ENCODE data around the gene SLC5A10.
"Not testable (repeated sequence)": the region's sequence is repeated elsewhere in the genome, so short reads cannot be mapped to it uniquely, and the experiment has no call there.

SLC5A10 gene

DNA sequence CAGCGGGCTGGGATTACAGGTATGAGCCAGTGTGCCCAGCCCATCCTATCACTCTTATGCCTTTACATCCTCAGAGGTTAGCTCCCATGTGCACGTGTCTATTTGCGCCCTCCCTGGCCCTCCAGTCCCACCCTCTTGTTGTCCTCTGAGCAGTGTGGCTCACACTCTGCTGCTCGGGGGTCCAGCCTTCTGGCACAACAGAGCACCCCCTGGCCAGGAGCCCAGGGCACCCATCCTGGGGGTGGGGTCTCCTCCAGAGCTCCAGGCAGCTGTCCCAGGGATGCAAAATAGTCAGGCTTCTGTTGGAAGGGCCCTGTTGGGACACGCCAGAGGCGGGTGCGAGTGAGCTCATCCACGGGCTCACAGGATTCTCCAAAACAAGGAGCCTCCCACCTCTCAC lies 64.3 kb downstream of the SLC5A10 start:
- in situ Hi-C loops (cut with MboI; ENCODE audit: low sequenced_read_pairs): no loop called here

DNA sequence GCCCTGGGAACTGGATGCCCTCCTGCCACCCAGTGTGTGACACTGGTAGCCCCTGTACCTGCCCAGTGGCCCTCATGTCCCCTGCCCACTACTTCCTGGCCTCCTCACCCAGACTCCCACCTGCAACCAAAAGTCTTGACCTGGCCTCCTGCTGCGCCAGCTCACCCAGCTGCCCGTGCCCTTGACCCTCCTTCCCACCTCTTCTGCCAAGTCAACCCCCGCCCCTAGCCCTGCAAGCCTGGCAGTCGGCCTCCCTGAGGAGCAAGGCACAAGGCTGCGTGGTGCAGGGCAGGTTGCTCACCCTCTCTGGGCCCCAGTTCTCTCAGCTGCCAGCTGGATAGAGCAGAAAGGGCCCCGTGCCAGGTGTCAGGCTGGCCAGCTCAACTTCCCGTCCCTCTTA lies 64.9 kb downstream of the SLC5A10 start:
- in situ Hi-C loops (cut with MboI; ENCODE audit: low sequenced_read_pairs): no loop called here

DNA sequence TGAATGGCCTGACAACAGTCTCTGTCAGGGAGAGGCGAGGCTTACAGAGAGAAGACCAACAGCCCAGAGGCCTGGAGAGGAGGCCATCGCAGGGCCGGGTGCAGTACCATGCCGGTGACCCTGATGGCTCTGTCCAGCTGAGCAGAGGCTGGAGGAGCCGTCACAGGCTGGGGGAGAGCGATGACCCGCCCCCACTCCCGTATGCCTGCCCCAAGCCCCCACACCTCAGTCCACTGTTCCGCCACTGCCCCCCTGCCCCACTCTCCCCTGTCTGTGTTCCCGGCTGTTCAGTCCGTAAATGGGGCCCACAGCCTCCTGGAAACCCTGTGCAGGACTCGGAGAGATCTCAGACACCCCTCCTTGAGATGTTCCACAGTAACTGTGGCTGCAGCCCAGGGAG lies 65.4 kb downstream of the SLC5A10 start:
- in situ Hi-C loops (cut with MboI; ENCODE audit: low sequenced_read_pairs): no loop called here

DNA sequence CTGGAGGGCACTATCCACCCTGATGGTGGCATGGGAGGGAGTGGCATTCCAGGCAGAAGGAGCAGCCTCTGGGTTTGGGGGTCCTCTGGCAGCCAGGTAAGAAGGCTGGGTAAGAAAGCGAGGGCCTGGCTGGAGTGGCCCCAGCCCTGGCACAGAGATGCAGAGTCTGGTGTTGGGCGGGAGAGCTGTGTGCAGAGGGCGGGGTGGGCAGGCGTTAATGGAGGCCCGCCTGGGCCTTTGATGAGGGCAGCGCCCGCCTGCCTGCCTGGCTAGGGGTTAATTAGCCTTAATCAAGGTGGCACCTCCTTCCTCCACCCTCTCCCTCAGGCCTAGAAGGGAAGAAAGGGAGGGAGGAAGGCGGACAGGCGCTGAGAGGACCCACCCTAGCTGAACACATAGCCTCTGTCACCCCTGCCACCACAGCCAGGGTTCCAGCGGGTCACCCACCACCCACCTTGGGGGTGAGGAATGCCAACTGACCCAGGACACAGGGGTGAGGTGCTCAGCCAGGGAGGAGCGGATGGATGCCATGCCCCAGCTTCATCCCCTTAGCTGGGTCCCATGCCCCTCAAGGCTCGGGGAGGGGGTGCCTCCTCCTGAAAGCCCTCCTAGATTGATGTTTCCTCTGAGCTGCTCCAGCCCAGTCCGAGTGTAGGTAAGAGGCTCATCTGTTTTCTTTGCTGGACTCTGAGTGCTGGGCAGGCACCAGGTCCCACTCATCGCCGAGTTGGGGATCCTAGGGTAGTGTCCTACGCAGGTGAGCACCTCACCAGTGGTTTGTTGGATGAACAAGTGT lies 66.0 kb downstream of the SLC5A10 start:
- in situ Hi-C loops (cut with MboI; ENCODE audit: low sequenced_read_pairs): no loop called here

DNA sequence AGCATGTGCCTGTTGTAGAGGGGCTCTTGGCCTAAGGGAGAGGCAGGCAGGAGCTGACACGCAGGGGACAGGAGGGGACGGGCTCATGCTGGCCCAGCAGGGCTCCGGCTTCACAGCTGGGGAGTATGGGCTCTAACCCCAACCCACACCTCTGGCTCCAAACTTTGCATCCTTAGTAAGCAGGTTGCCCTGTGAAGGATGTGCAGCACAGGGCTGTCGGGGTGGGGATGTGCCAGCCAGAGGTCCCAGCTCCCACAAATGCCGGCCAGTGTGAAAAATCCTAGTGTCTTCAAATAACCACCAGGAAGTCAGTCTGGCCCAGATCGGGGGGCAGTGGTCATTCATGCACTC lies 66.6 kb downstream of the SLC5A10 start:
- in situ Hi-C loops (cut with MboI; ENCODE audit: low sequenced_read_pairs): no loop called here

DNA sequence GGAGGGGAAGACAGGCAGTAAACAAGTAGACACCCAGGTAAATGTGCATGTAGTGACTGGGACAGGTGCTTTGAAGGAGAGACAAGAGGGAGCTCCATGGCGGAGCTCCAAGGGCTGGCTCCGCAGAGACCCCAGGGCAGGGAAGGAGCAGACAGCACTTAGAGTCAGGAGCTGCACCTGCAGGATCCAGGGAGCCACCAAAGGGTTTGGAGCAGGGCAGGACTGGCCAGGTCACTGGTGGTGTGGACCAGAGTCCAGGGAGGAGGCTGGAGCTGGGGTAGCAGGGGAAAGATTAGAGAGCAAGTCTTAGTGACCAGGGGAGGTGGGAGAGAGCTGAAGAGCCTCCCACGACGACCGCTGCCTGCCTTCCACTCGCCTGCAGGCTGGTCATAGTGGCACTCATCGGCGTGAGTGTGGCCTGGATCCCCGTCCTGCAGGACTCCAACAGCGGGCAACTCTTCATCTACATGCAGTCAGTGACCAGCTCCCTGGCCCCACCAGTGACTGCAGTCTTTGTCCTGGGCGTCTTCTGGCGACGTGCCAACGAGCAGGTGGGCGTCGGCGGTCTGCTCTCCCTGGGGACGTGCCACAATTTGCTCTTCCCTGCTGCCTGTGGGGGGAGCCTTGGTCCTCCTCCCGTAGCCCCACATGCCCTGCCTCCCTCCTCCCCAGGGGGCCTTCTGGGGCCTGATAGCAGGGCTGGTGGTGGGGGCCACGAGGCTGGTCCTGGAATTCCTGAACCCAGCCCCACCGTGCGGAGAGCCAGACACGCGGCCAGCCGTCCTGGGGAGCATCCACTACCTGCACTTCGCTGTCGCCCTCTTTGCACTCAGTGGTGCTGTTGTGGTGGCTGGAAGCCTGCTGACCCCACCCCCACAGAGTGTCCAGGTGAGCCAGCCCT lies 67.3 kb downstream of the SLC5A10 start:
- in situ Hi-C loops (cut with MboI; ENCODE audit: low sequenced_read_pairs): no loop called here

DNA sequence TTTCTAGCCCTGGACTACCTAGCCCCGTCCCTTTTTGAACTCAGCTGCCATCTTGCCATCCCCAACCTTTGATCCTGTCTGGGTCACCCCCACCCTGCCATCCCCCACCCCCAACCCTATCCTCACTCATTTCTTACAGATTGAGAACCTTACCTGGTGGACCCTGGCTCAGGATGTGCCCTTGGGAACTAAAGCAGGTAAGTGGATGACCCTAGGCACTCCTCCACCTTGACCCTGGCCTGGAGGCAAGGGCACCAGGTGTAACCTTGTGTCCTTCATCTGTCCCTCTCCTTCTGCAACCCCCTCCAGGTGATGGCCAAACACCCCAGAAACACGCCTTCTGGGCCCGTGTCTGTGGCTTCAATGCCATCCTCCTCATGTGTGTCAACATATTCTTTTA lies 68.1 kb downstream of the SLC5A10 start:
- in situ Hi-C loops (cut with MboI; ENCODE audit: low sequenced_read_pairs): no loop called here

DNA sequence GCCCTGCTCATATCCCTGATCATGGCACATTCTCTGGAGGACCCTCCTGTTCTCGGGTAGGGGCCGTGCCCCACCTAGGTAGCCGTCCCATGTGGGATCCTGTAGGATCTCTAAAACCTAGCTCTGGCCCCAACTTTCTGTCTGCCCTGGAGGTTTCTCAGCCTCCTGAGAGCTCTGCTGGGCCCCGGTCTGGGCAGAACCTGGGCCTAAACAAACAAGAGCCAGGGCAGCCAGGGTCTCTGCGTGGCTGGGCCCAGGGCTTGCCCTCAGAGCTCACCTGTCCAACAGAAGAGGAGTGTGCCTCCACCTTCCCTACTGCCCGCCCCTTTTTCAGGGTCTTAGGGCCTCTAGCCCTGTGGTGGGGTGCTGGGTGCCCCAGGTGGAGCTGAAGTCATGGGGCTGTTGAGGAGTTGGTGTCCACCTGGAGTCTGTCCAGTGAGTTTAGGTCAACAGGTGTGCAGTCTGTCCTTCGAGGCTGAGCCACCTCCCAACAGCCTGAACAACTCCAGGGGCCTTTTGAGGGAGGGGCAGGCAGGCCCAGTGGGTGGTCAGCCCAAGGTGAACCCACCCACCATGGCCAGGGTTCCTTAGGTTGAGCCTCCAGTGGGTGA lies 69.2 kb downstream of the SLC5A10 start:
- in situ Hi-C loops (cut with MboI; ENCODE audit: low sequenced_read_pairs): not testable (repeated sequence)

DNA sequence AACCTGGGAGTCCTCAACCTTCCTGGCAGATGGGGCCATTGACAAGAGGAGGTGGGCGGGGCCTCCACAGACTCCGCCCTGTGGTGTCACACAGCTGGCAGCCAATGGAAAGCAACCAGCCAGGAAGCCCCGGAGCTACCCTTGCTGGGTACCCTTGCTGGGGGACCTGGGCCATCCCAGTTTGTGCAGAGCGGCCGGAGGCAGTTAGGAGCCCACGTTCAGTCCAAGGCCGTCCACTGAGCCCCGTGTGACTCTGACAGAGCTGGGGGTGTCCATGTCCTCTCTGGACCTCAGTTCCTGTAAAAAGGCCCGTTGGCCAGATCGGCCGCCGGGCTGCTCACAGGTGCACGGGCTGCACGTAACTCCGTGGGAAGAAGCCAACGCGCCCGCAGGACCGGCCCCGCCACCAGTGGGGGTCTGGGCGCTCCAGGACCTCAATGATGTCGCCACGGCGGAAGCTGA lies 69.7 kb downstream of the SLC5A10 start:
- in situ Hi-C loops (cut with MboI; ENCODE audit: low sequenced_read_pairs): no loop called here

DNA sequence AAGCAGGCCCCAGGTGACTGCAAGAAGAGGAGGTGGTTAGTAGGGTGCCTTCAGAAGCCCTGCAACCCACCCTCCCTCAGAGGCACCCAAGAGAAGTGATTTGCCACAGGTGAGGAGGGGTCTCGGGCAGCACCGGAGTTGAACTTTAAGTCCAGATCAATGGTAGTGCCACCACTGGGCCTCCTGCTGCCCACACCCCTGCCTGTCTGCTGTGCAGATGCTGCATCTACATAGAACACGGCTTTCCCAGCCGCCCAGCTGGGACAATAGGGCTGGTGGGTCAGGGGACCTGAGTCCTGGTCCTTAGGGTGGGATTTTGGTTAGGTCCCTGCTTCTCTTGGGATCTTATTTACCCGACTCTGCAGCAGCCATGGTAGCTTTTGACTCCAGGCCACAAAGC lies 70.2 kb downstream of the SLC5A10 start:
- in situ Hi-C loops (cut with MboI; ENCODE audit: low sequenced_read_pairs): no loop called here

DNA sequence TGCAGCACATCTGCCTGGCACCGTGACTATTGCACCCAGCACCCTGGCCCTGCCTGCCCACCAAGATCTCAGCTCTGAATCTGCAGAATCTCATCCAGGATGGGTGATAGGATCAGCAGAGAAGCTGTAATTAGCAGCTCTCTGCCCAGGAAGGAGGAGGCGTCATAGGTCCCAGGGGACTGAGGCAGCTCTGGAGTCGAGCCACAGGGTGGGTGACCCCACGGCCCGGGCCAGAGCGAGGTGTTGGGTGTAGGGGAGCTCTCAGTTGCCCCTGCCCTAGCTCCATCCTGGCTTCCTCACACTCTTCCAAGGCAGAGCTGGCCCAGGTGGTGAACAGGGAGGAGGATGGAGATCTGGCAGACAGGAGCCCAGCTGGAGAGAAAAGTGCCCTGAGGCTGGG lies 70.8 kb downstream of the SLC5A10 start:
- in situ Hi-C loops (cut with MboI; ENCODE audit: low sequenced_read_pairs): no loop called here

DNA sequence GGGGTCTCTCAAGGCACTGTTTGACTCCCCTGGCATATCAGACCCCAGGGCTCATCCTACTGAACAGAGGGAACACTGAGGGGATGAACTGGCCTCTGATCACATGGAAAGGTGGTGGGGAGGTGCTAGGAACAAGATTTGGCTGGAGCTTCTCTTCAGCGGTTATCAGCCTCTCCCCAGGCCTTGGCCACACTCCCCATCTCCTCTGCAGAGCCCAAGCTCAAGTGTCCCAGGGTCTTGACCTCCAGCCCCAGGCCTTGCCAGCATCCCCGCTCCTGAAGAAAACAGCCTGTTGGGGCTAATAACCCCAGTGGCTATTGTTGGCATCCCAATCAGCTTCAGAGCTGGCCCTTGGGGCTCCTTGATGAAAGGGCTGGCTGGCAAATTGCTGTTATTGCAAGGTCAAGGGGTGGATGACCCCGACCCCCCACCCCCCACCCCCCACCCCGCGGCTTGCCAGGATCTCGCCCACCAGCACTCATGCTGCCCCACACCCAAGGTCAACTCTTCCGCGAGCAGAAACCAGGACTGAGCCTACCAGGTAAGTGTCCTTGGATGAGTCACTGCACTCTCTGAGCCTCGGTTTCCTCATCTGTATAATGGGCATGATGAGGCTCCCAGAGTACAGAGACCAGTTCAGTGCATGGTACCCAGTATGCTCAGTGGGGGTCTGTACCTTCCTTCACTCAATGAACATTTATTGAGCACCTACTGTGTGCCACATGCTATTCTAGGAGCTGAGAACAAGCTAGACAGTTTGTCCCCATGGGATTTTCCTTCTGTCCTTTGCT lies 71.4 kb downstream of the SLC5A10 start:
- in situ Hi-C loops (cut with MboI; ENCODE audit: low sequenced_read_pairs): no loop called here

DNA sequence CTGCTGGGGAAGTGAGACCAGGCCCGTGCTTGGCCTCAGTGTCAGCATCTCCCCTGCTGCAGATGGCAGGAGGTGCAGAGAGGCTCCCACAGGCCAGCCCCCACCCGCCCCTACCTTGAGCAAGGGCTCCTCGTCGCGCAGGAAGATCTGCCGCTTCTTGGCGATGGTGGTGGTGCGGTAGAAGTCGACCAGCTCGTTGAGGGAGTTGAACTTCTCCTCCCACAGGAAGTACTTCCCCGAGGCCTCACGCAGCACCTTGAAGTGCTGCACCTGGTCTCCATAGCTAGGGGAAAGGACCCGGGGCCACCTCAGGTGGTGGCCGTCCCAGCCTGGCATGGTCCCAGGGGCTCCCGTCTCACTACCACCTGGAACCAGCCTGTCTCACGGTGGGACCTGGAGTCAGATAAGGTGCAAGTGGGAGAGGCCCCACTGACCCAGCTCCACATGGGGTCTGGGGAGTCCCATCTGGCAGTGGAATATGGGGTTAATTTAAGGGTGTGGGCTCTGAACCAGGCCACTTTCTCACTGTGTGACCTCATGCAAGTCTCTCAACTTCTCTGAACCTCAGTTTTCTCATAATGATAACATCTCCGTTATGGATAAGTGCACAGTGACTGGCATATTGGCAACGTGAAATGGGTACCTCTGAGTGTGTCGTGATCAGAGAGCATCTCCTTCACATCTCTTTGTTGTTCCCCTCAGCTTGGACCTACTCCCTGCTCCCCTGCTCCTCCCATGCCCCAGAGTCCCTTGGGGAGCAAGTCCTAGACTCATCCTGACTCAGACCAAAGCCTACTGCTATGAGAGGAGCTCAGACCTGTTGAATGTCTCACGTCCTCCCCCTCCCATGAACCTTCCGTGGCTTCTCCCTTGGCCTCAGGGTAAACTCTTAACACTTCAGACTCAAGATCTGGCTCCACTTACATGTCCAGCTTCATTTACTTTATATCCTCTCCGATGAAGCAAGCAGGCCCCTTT lies 72.4 kb downstream of the SLC5A10 start:
- in situ Hi-C loops (cut with MboI; ENCODE audit: low sequenced_read_pairs): no loop called here

DNA sequence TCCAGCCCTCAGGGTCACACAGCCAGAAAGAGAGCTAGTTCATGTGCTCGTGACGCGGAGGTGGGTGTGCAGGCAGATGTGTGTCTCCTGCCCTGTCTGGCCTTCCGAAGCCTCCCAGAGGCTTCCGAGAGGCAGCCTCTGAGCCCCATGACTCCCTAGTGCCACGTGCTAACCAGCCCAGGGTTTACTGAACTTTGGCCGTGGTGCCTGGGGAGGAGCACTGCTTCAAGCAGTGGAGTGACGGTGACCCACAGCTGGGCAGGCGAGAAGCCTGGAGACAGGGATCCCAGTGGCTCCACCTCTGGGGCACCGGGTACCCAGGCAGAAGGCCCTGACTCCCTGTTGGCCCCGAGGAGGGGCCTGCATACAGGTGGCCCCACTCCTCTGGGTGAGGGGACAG lies 76.7 kb downstream of the SLC5A10 start:
- in situ Hi-C loops (cut with MboI; ENCODE audit: low sequenced_read_pairs): not testable (repeated sequence)

DNA sequence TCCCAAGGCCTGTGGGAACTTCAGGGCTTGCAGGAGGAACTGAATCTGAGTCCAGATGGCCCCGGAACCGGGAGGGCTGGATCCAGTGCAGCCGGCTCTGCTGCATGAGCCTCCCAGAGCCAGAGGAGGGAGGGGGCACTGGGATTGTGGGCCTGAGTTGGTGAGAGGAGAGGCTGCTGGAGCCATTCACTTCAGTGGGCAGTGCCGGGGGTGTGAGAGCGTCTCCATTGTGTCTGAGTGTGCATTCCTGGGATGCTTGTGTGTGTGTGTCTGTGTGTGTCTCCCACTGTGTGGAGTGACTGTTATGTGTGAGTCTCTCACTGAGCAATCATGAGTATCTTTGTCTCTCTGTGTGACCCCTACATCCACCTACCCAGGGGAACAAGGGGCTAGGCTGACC lies 77.8 kb downstream of the SLC5A10 start:
- in situ Hi-C loops (cut with MboI; ENCODE audit: low sequenced_read_pairs): not testable (repeated sequence)

DNA sequence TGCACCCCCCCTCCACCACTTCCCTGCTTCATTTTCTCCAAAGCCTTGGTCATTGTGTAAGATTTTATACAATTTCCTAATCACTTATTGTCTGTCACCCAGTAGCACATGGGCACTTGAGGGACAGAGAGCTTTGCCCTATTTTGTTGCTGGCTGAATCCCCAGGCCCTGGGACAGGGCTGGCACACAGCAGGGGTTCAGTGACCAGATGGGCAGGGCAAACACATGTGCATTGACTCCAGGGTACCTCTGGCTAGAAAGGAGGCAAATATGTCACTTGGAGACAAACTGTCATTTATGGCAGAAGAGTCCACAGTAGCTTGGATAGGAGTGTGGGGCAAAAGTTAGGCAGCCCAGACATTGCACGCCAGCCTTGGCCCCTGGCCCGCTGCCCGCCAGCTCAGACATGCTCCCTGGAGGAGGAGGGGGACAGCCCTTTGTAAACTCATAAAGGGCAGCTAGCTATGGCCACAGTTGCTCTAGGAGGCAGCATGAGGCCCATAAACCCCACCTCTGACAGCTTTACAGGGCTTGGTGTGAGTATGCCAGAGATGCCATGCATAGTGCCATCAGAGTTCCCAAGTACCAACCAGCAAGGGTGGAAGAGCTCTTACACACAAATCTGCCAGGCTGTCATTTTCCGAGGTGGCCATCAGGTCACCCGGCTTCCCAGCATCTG lies 78.9 kb downstream of the SLC5A10 start:
- in situ Hi-C loops (cut with MboI; ENCODE audit: low sequenced_read_pairs): not testable (repeated sequence)

DNA sequence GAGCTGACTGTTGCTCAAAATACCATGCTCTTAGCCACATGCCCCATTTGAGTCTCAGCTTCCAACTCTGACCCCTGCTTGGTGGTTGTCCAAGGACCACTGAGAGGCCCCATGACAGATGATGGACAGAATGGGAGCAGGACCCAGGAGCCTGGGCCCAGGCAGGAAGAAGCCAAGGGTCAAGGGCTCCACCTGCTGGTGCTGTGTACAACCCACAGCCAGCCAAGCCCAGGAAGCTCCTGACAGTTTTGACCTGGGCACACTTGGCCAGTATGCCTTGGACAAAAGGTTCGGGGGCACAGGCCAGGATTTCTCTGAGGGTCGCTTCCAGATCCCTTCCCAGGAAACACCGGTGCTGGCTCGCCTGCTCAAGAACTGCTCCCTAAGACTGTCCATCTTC lies 79.8 kb downstream of the SLC5A10 start:
- in situ Hi-C loops (cut with MboI; ENCODE audit: low sequenced_read_pairs): not testable (repeated sequence)

DNA sequence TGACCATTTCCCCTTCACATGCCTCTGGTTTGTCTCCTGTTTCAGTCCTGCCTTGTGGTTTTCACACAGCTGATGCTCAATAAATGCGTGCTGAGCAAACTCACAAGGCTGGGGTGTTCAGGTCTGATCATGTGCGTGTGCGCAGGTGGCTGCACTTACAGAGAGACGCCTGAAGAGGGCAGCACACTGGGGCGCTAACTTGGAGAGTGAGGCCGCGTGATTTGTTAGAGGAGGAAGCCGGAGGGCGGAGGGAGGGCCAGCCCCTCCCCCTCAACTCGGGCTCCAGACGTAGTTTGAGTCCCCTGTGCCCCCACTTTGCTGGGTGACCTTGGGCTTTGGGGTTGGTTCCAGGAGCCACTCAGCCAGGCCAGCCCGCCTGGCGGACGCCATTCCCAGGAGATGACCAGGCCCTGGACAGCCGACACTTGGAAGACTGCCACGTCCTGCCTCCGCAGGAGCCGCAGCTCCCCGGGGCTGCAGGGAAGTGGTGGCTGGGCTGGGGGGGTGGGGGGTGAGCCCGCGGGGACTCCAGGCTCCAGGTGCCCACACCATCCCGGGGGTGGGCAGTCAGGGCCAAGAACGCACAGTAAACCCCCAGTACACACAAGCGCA lies 80.5 kb downstream of the SLC5A10 start:
- in situ Hi-C loops (cut with MboI; ENCODE audit: low sequenced_read_pairs): not testable (repeated sequence)

DNA sequence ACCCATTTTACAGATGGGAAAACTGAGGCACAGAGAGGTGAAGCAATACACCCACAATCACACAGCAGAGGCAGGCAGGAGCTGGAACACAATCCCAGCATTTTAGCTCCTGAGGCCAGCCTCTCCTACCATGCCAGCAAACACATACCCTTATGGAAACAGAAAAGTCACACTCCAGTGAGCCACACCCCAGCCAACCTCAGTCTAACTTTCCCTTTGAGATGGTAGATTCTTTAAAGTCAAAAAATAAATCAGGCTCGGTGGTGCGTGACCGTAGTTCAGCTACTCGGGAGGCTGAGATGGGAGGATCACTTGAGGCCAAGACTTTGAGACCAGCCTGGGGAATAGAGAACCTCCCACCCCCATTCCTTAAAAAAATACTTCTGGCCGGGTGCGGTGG lies 84.2 kb downstream of the SLC5A10 start:
- in situ Hi-C loops (cut with MboI; ENCODE audit: low sequenced_read_pairs): not testable (repeated sequence)

All from hTERT RPE-1 (cell line).